Measurements from ENCODE around the gene CBLC. TPM values are rescaled to one million over a fixed set of nuclear protein-coding genes. Genes with fewer than 3 reads are reported as not detected.

CBLC gene
- total and polyA plus RNA-seq, 2 experiments from 2014 or later, result not detected

GRCh38 chr19:44789943-44790483, 12.3 kb downstream of the CBLC start:
- Histone ChIP-seq H3F3A (ENCODE audit: insufficient read depth) (no peaks in the 10 kb centered on the region), H3K4me3 (no peak overlapping the region), H3K4me1 (ENCODE audit: insufficient read depth) (no peaks in the 10 kb centered on the region), H3K9me2 (ENCODE audit: insufficient read depth) (no peaks in the 10 kb centered on the region), H3K27me3 (replicated peaks; ENCODE audit: insufficient read depth) (no peaks in the 10 kb centered on the region), H3K9ac (no peak overlapping the region), H3K9me3 (ENCODE audit: low read depth) (no peaks in the 10 kb centered on the region), H3K79me2 (ENCODE audit: insufficient read depth) (no peaks in the 10 kb centered on the region), H2AFZ (no peak overlapping the region), H4K20me1 (ENCODE audit: insufficient read depth) (no peaks in the 10 kb centered on the region), H3K4me2 (ENCODE audit: unreplicated experiment) (no peak overlapping the region), H3K27ac (no peak overlapping the region), H3K36me3 (ENCODE audit: low read depth) (no peaks in the 10 kb centered on the region)
- DNase-seq, result peak; percentile 33
- TF ChIP-seq EZH2 (IDR thresholded peaks at IDR 0.05; ENCODE audit: insufficient read depth, poor library complexity, severe bottlenecking), result no peak
- TF ChIP-seq EZH2phosphoT487 (IDR thresholded peaks at IDR 0.05; ENCODE audit: insufficient read depth, low read depth), result no peak
- WGBS, 2 experiments (ENCODE audit: low coverage in 1 of 2, low lambda C conversion rate in 2 of 2, missing lambda C conversion rate in 2 of 2), result 49 to 54% methylated on average over 13 of the region's 13 CpGs
- in situ Hi-C loops (cut with MboI), result no loop called here

- Histone ChIP-seq H3K27me3 (replicated peaks; ENCODE audit: insufficient read depth) (no peaks in the 10 kb centered on the region), H3K9me3 (ENCODE audit: low read depth) (no peaks in the 10 kb centered on the region), H3K4me3 (no peak overlapping the region), H3K9ac (no peak overlapping the region), H4K20me1 (ENCODE audit: insufficient read depth) (no peaks in the 10 kb centered on the region), H3K4me1 (ENCODE audit: insufficient read depth) (no peaks in the 10 kb centered on the region), H3K4me2 (ENCODE audit: unreplicated experiment) (no peak overlapping the region), H3K79me2 (ENCODE audit: insufficient read depth) (no peaks in the 10 kb centered on the region), H3K36me3 (ENCODE audit: low read depth) (no peaks in the 10 kb centered on the region), H3K9me2 (ENCODE audit: insufficient read depth) (no peaks in the 10 kb centered on the region), H3K27ac (no peak overlapping the region), H2AFZ (no peak overlapping the region), H3F3A (ENCODE audit: insufficient read depth) (no peaks in the 10 kb centered on the region)
- TF ChIP-seq EZH2 (IDR thresholded peaks at IDR 0.05; ENCODE audit: insufficient read depth, poor library complexity, severe bottlenecking) (no peak), EZH2phosphoT487 (IDR thresholded peaks at IDR 0.05; ENCODE audit: insufficient read depth, low read depth) (no peak)
- in situ Hi-C loops (cut with MboI), result no loop called here
- 78 to 87% methylated on average over 7 to 9 of the region's 9 CpGs for WGBS, 2 experiments (ENCODE audit: low coverage in 1 of 2, low lambda C conversion rate in 2 of 2, missing lambda C conversion rate in 2 of 2)
- DNase-seq, result no peak
These were observed 14.6 kb downstream of the CBLC start for GRCh38 chr19:44792281-44792680.

GRCh38 chr19:44794610-44795009, 16.9 kb downstream of the CBLC start:
- H3K79me2 ChIP-seq (ENCODE audit: insufficient read depth), result no peaks in the 10 kb centered on the region
- no peaks in the 10 kb centered on the region for H3K36me3 ChIP-seq (ENCODE audit: low read depth)
- no peak overlapping the region for H3K4me2 ChIP-seq (ENCODE audit: unreplicated experiment)
- no peaks in the 10 kb centered on the region for H3K9me2 ChIP-seq (ENCODE audit: insufficient read depth)
- TF ChIP-seq EZH2 (IDR thresholded peaks at IDR 0.05; ENCODE audit: insufficient read depth, poor library complexity, severe bottlenecking) (no peak), EZH2phosphoT487 (IDR thresholded peaks at IDR 0.05; ENCODE audit: insufficient read depth, low read depth) (no peak)
- DNase-seq, result no peak
- WGBS, 2 experiments (ENCODE audit: low coverage in 1 of 2, low lambda C conversion rate in 2 of 2, missing lambda C conversion rate in 2 of 2), result 85 to 89% methylated on average over 4 of the region's 4 CpGs
- in situ Hi-C loops (cut with MboI), result no loop called here
- H3F3A ChIP-seq (ENCODE audit: insufficient read depth), result no peaks in the 10 kb centered on the region
- H3K4me1 ChIP-seq (ENCODE audit: insufficient read depth), result no peaks in the 10 kb centered on the region
- H3K9me3 ChIP-seq (ENCODE audit: low read depth), result no peaks in the 10 kb centered on the region
- H3K9ac ChIP-seq, result no peak overlapping the region
- H2AFZ ChIP-seq, result no peak overlapping the region
- no peaks in the 10 kb centered on the region for H4K20me1 ChIP-seq (ENCODE audit: insufficient read depth)
- no peak overlapping the region for H3K4me3 ChIP-seq
- no peak overlapping the region for H3K27ac ChIP-seq
- H3K27me3 ChIP-seq (replicated peaks; ENCODE audit: insufficient read depth), result no peaks in the 10 kb centered on the region

- H3K27me3 ChIP-seq (replicated peaks; ENCODE audit: insufficient read depth), result no peaks in the 10 kb centered on the region
- no peak for DNase-seq
- no peaks in the 10 kb centered on the region for H3F3A ChIP-seq (ENCODE audit: insufficient read depth)
- H3K27ac ChIP-seq, result no peak overlapping the region
- no peaks in the 10 kb centered on the region for H3K4me1 ChIP-seq (ENCODE audit: insufficient read depth)
- no peak overlapping the region for H3K4me3 ChIP-seq
- no peaks in the 10 kb centered on the region for H4K20me1 ChIP-seq (ENCODE audit: insufficient read depth)
- no peak overlapping the region for H2AFZ ChIP-seq
- no peak overlapping the region for H3K9ac ChIP-seq
- in situ Hi-C loops (cut with MboI), result no loop called here
- no peaks in the 10 kb centered on the region for H3K79me2 ChIP-seq (ENCODE audit: insufficient read depth)
- H3K4me2 ChIP-seq (ENCODE audit: unreplicated experiment), result no peak overlapping the region
- H3K36me3 ChIP-seq (ENCODE audit: low read depth), result no peaks in the 10 kb centered on the region
- TF ChIP-seq EZH2phosphoT487 (IDR thresholded peaks at IDR 0.05; ENCODE audit: insufficient read depth, low read depth), result no peak
- no peak for TF ChIP-seq EZH2 (IDR thresholded peaks at IDR 0.05; ENCODE audit: insufficient read depth, poor library complexity, severe bottlenecking)
- 89 to 93% methylated on average over 13 of the region's 13 CpGs for WGBS, 2 experiments (ENCODE audit: low coverage in 1 of 2, low lambda C conversion rate in 2 of 2, missing lambda C conversion rate in 2 of 2)
- no peaks in the 10 kb centered on the region for H3K9me2 ChIP-seq (ENCODE audit: insufficient read depth)
- H3K9me3 ChIP-seq (ENCODE audit: low read depth), result no peaks in the 10 kb centered on the region
These were observed 17.8 kb downstream of the CBLC start for GRCh38 chr19:44795398-44795987.
